ENCODE results near the gene IRF6.

- no peak for TF ChIP-seq ZNF281 (CRISPR knock-in tag; IDR thresholded peaks at IDR 0.05)
- TF ChIP-seq, protein P1, sequence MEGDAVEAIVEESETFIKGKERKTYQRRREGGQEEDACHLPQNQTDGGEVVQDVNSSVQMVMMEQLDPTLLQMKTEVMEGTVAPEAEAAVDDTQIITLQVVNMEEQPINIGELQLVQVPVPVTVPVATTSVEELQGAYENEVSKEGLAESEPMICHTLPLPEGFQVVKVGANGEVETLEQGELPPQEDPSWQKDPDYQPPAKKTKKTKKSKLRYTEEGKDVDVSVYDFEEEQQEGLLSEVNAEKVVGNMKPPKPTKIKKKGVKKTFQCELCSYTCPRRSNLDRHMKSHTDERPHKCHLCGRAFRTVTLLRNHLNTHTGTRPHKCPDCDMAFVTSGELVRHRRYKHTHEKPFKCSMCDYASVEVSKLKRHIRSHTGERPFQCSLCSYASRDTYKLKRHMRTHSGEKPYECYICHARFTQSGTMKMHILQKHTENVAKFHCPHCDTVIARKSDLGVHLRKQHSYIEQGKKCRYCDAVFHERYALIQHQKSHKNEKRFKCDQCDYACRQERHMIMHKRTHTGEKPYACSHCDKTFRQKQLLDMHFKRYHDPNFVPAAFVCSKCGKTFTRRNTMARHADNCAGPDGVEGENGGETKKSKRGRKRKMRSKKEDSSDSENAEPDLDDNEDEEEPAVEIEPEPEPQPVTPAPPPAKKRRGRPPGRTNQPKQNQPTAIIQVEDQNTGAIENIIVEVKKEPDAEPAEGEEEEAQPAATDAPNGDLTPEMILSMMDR (IDR thresholded peaks at IDR 0.05): no peak
- no peak for TF ChIP-seq ZBTB21 (CRISPR knock-in tag; IDR thresholded peaks at IDR 0.05; ENCODE audit: borderline replicate concordance)
- TF ChIP-seq, protein P2, sequence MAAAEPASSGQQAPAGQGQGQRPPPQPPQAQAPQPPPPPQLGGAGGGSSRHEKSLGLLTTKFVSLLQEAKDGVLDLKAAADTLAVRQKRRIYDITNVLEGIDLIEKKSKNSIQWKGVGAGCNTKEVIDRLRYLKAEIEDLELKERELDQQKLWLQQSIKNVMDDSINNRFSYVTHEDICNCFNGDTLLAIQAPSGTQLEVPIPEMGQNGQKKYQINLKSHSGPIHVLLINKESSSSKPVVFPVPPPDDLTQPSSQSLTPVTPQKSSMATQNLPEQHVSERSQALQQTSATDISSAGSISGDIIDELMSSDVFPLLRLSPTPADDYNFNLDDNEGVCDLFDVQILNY (CRISPR knock-in tag; IDR thresholded peaks at IDR 0.05): no peak
- TF ChIP-seq JUN (CRISPR knock-in tag; IDR thresholded peaks at IDR 0.05): no peak
- TF ChIP-seq MAX (CRISPR knock-in tag; IDR thresholded peaks at IDR 0.05): no peak
These were observed 30.3 kb downstream of the IRF6 start for GRCh38 chr1:209775678-209776077.
